Ascending aorta (tissue), 2 donors: ENCODE data around the gene P2RY14. TPM values are rescaled to one million over a fixed set of nuclear protein-coding genes. Genes with fewer than 3 reads are reported as not detected.

Source experiments
- DNase-seq, 2 donors: peaks; one replicate each; pipeline ENCODE4 v3.0.0-alpha.2; 2019; ENCODE audit warnings: low spot score in 2 of 2
- H3K27ac ChIP-seq, 2 donors: fragments of 200-600 bp; sonication (generic); one replicate each; pipeline ENCODE4 v1.5.1; 2016 to 2017; ENCODE audit warnings: mild to moderate bottlenecking in 1 of 2
- H3K27me3 ChIP-seq: fragments of 200-600 bp; sonication (generic); one replicate; pipeline ENCODE4 v1.5.1; 2017
- H3K36me3 ChIP-seq, 2 donors: fragments of 200-600 bp; sonication (generic); one replicate each; pipeline ENCODE4 v1.5.1; 2016
- H3K4me1 ChIP-seq, 2 donors: fragments of 200-600 bp; sonication (generic); one replicate each; pipeline ENCODE4 v1.5.1; 2016 to 2017; ENCODE audit warnings: mild to moderate bottlenecking in 1 of 2
- H3K4me3 ChIP-seq, 2 donors: fragments of 200-600 bp; sonication (generic); one replicate each; pipeline ENCODE4 v1.5.1; 2016 to 2017; ENCODE audit warnings: mild to moderate bottlenecking in 1 of 2
- H3K9me3 ChIP-seq, 2 donors: fragments of 200-600 bp; sonication (generic); one replicate each; pipeline ENCODE4 v1.5.1; 2016
- intact Hi-C: fragments of 100-400 bp; cut with DNase I; formaldehyde crosslinking; loops from one replicate; pipeline ENCODE4 v1.15.1; 2023
- total RNA-seq: library from RNA; depleted of rRNA; stranded (reverse); fragments of >200 nt; gene quantifications from one replicate; pipeline ENCODE4 v1.1.0, GENCODE V29; 2016
- TF ChIP-seq, protein P1 (sequence below), 3 experiments: fragments of 200-600 bp in 2 of 3; fragments of 450-650 bp in 1 of 3; sonication (generic) in 2 of 3; IDR thresholded peaks; one replicate each; pipeline ENCODE4 v1.5.1; 2016 to 2019; ENCODE audit warnings: antibody characterized with exemption in 3 of 3, mild to moderate bottlenecking in 1 of 3, moderate library complexity in 1 of 3

The P2RY14 gene
- total RNA-seq, 1 donor from 2014 or later: 2.7 TPM

DNA sequence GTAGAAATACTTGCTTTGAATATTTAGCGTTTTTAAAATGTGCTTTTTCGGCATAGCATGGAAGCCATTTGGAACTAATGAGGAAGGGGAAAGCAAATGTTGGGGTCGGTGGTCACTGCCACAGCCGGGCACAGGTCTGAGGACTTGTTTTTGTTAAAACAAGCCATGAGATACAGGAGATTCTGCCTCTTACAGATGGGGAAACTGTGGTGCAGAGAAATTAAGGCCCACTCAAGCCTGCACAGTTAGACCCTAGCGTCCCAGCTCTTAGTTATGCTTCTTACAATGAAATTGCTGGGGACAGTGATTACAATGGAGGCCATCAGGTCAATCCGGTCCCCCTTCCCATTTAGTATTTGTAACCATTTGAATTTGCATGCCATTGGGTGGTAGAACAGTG, 72.9 kb downstream of the P2RY14 start:
- intact Hi-C loops: no loop called here
- no peak overlapping the region for H3K27ac ChIP-seq
- TF ChIP-seq, protein P1, sequence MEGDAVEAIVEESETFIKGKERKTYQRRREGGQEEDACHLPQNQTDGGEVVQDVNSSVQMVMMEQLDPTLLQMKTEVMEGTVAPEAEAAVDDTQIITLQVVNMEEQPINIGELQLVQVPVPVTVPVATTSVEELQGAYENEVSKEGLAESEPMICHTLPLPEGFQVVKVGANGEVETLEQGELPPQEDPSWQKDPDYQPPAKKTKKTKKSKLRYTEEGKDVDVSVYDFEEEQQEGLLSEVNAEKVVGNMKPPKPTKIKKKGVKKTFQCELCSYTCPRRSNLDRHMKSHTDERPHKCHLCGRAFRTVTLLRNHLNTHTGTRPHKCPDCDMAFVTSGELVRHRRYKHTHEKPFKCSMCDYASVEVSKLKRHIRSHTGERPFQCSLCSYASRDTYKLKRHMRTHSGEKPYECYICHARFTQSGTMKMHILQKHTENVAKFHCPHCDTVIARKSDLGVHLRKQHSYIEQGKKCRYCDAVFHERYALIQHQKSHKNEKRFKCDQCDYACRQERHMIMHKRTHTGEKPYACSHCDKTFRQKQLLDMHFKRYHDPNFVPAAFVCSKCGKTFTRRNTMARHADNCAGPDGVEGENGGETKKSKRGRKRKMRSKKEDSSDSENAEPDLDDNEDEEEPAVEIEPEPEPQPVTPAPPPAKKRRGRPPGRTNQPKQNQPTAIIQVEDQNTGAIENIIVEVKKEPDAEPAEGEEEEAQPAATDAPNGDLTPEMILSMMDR (IDR thresholded peaks at IDR 0.05): no peak
- H3K36me3 ChIP-seq: no peaks in the 10 kb centered on the region
- no peaks in the 10 kb centered on the region for H3K4me1 ChIP-seq
- no peak overlapping the region for H3K4me3 ChIP-seq
- H3K9me3 ChIP-seq: no peaks in the 10 kb centered on the region
- no peak for DNase-seq
- no peaks in the 10 kb centered on the region for H3K27me3 ChIP-seq

DNA sequence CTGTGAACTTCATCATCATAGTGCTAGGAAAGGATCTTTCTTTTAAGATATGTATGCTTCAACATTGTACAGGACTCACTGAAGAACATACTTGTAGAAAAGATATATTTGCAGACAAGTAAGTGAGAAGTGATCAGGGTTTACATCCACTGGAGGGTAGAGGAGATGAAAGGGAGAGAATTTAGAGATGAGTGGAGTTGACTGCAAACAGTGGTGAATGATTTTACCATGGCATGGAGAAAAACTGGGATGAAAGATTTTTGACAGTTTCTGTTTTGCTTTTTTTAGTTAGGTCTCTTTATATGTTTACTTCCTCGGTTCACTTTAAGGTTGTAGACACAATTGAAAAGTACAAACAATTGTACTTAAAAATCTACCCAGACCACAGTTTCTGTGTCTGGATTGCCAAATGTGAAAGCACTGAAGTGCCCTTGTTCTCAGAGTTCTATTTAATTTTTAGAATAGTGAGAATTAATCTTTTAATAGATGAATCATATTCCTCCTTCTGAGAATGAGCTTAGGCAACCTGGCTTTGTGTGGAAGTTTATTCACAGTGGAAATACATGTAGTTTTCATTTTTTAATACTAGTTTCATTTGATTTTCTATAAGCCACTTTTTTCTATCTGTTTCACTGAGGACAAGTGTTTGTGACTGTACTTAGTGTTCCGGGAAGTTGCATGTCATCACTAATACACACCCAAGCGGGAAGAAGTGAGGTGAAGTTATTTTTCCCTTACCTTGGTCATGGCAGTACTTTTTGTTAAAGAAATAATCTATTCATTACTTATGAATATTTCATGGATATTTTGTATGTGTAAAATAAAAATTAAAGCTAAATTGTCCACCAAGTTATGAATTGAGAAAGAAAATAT, 73.6 kb downstream of the P2RY14 start:
- intact Hi-C loops: no loop called here
- Histone ChIP-seq H3K9me3 (no peaks in the 10 kb centered on the region), H3K36me3 (no peaks in the 10 kb centered on the region), H3K27me3 (no peaks in the 10 kb centered on the region), H3K4me3 (no peak overlapping the region), H3K4me1 (no peaks in the 10 kb centered on the region), H3K27ac (no peak overlapping the region)
- DNase-seq: no peak
- TF ChIP-seq, protein P1 (IDR thresholded peaks at IDR 0.05): no peak

DNA sequence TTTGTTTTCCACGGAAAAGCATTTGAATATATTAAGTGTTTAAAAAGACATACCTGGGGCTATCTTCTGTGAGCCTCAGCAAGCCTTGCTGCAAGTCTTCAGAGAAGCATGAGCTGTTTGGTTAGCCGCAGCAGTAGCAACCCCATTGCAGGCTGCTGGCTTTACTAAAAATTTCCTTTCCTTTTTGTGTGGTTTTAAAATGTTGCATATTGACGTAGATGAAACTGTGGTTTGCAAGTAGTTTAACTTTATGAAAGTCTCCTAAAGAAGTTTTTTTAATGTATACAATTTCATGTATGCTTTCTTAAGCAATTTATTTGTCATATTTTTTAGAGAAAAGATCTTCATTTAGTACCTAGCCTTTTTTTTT, 75.3 kb downstream of the P2RY14 start, which contains the start of gene GPR171:
GPR171 (minus strand) TSS at position 166 of the 370 bp plus-strand sequence. CDS start 3,830 bp downstream, outside the sequence.
- H3K4me1 ChIP-seq: no peaks in the 10 kb centered on the region
- TF ChIP-seq, protein P1 (IDR thresholded peaks at IDR 0.05): no peak
- DNase-seq: no peak
- no peaks in the 10 kb centered on the region for H3K27me3 ChIP-seq
- H3K36me3 ChIP-seq: no peaks in the 10 kb centered on the region
- H3K4me3 ChIP-seq: no peak within 1 kb of the TSS
- intact Hi-C loops: no loop called here
- H3K27ac ChIP-seq: no peak within 1 kb of the TSS
- no peaks in the 10 kb centered on the region for H3K9me3 ChIP-seq

DNA sequence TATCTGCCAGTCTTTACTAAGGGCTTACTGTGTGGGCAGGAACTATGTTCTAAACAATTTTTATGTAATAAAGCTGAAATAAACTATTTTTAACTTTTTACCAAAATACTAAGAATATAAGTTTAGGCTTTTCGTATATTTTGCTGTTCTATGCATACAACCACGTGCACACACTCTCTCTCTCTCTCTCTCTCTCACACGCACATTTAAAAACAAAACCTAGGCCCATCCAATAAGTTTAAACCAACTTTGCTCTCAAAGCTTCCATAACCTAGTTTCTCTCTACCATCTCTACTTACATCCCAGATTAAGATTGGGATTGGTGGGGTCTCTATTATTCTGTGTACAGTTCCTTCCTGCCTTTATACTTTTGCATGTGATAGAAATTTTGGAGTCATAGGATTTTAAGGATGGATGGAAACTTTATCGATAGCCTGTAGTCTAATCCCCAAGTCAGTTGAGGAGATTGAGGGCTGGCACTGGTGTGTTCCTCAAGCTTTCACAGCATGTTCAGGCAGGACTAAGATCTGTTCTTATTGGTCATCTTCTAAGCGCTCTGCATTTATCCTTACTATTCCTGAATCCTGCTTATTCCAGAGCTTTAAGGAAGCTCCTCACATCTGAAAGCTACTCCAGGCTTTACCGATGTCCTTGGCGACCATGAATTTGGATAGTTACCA, 77.2 kb downstream of the P2RY14 start:
- Histone ChIP-seq H3K4me3 (no peak overlapping the region), H3K4me1 (no peaks in the 10 kb centered on the region), H3K36me3 (no peaks in the 10 kb centered on the region), H3K27me3 (no peaks in the 10 kb centered on the region), H3K27ac (no peak overlapping the region), H3K9me3 (no peaks in the 10 kb centered on the region)
- no peak for DNase-seq
- TF ChIP-seq, protein P1 (IDR thresholded peaks at IDR 0.05): no peak
- intact Hi-C loops: no loop called here

DNA sequence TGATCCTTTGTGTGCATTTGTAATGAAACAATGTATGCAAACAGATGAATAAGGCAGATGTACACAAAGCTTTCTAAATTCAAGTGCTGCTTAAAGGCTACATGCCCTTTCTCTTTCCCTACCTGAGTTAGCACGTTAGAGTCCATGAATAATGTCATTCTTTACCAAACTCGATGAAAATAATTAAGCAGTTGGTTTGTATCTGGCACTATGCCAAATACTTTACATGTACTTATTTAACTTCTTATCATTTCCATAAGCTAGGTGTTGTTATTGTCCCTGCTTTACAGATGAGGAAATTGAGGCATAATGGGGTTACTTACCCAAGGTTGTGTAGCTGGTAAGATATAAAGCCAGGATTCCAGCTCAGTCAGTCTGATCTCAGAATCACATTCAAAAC, 77.8 kb downstream of the P2RY14 start:
- no peak overlapping the region for H3K4me3 ChIP-seq
- H3K36me3 ChIP-seq: no peaks in the 10 kb centered on the region
- no peaks in the 10 kb centered on the region for H3K4me1 ChIP-seq
- H3K27me3 ChIP-seq: no peaks in the 10 kb centered on the region
- TF ChIP-seq, protein P1 (IDR thresholded peaks at IDR 0.05): no peak
- H3K9me3 ChIP-seq: no peaks in the 10 kb centered on the region
- intact Hi-C loops: no loop called here
- no peak overlapping the region for H3K27ac ChIP-seq
- no peak for DNase-seq
